Measurements from ENCODE around the gene DYNC1H1. TPM values are rescaled to one million over a fixed set of nuclear protein-coding genes. Genes with fewer than 3 reads are reported as not detected.
A peak's percentile ranks its signal among the peaks of the same experiment; 100 is the strongest.

Gene DYNC1H1
- total RNA-seq, 4 donors from 2014 or later: 261 to 376 (median 317) TPM

GRCh38 chr14:101963052-101963451 is 1.3 kb upstream of the DYNC1H1 start:
- Histone ChIP-seq H3K9me3 (no peaks in the 10 kb centered on the region), H3K36me3 (no peaks in the 10 kb centered on the region), H3K4me3 (no peak overlapping the region), H3K27ac (peak overlapping the region in 2 of 4 donors; percentile 56 to 60), H3K27me3 (no peaks in the 10 kb centered on the region), H3K4me1 (peaks cover 8 to 59% (median 33%) of the 10 kb centered on the region in 3 donors)
- no peak for DNase-seq
- intact Hi-C loops (cut with DNase I): loop anchor here (5.0 kb wide), 1 partner anchor 134 kb away; no protein-coding TSS in a partner anchor
- WGBS, 2 donors: 72 to 83% methylated on average over 4 to 5 of the region's 5 CpGs
- TF ChIP-seq POLR2A (IDR thresholded peaks at IDR 0.05) (no peak), CTCF (IDR thresholded peaks at IDR 0.05) (no peak)

GRCh38 chr14:101963656-101964296 is 597 bp upstream of the DYNC1H1 start:
- TF ChIP-seq CTCF (IDR thresholded peaks at IDR 0.05) (no peak), POLR2A (IDR thresholded peaks at IDR 0.05) (no peak)
- no peak for DNase-seq
- H3K27me3 ChIP-seq: no peaks in the 10 kb centered on the region
- H3K4me1 ChIP-seq: peaks cover 8 to 65% (median 33%) of the 10 kb centered on the region in 3 donors
- WGBS, 2 donors: 50 to 57% methylated on average over 17 of the region's 20 CpGs
- H3K36me3 ChIP-seq: no peaks in the 10 kb centered on the region
- no peaks in the 10 kb centered on the region for H3K9me3 ChIP-seq
- H3K4me3 ChIP-seq: peak overlapping the region in 3 of 4 donors; percentile 77 to 100 (median 98)
- peak overlapping the region in 3 of 4 donors; percentile 56 to 97 (median 96) for H3K27ac ChIP-seq
- intact Hi-C loops (cut with DNase I): loop anchor here (5.0 kb wide), 1 partner anchor 134 kb away; no protein-coding TSS in a partner anchor

- H3K36me3 ChIP-seq: peaks cover 0 to 10% (median 0%) of the 10 kb centered on the region in 3 donors
- H3K27me3 ChIP-seq: no peaks in the 10 kb centered on the region
- 0 to 1% methylated on average over 2 to 15 of the region's 28 CpGs for WGBS, 2 donors
- no peaks in the 10 kb centered on the region for H3K9me3 ChIP-seq
- peaks cover 8 to 66% (median 33%) of the 10 kb centered on the region in 3 donors for H3K4me1 ChIP-seq
- intact Hi-C loops (cut with DNase I): no loop called here
- TF ChIP-seq CTCF (IDR thresholded peaks at IDR 0.05) (no peak), POLR2A (IDR thresholded peaks at IDR 0.05) (peak in 1 of 4 donors; percentile 14)
- H3K4me3 ChIP-seq: peak overlapping the region; percentile 77 to 100 (median 96)
- no peak for DNase-seq
- peak overlapping the region; percentile 95 to 97 (median 96) for H3K27ac ChIP-seq
Measured at GRCh38 chr14:101965181-101965544, 790 bp downstream of the DYNC1H1 start.

DNA sequence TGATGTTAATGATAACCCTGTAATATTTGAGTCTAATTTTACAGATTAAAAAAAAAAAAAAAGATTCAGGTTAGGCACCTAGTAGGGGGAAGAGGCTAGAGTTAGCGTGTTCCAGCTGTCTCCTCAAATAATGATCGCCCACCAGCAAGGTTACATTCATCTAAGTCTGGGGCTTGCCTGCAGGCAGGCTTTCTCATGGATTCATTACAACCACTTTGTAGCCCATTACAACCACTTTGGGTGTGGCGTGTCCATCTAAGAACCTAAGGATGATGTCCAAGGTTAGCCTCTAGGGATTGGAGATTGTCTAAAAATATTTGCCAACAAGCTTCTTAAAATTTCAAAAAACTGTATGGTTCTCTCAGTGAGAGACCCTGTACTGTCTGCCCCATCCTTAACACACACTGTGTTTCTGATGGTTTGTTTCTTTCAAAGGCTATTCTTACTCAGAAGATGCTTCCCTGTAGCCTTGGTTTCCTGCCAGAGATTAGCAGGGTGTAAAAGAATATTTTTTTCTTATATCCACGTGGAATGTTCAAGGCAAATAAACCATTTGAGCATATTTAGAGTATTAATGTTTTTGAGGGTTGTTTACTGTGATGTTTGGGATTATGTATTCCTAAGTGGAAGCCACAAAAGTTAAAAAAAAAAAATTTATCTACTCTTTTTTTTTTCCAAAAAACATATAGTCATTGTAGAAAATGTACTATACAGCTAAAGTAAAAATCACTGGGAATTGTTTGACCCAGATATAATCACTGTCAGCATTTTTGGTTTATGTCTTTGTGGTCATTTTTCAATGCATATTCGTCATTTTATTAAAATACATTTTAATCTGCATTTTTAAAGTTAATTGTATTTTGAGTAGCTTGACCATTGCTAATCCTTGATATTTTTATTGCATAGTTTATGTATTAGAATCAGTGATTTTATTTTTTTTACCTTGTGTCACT is 1.7 kb downstream of the DYNC1H1 start:
- no peaks in the 10 kb centered on the region for H3K27me3 ChIP-seq
- DNase-seq: no peak
- H3K36me3 ChIP-seq: peaks cover 0 to 10% (median 0%) of the 10 kb centered on the region in 3 donors
- no peak for TF ChIP-seq CTCF (IDR thresholded peaks at IDR 0.05)
- TF ChIP-seq POLR2A (IDR thresholded peaks at IDR 0.05): no peak
- H3K4me1 ChIP-seq: peaks cover 8 to 69% (median 32%) of the 10 kb centered on the region in 3 donors
- H3K27ac ChIP-seq: peak overlapping the region; percentile 95 to 97 (median 96)
- H3K4me3 ChIP-seq: peak overlapping the region; percentile 77 to 100 (median 96)
- WGBS, 2 donors: 25 to 35% methylated on average over 5 of the region's 5 CpGs
- intact Hi-C loops (cut with DNase I): no loop called here
- no peaks in the 10 kb centered on the region for H3K9me3 ChIP-seq

Data from esophagus squamous epithelium (tissue), 5 donors.